ENCODE measurements around the gene NEDD4L.

- no peak for TF ChIP-seq ARNTL (CRISPR knock-in tag; IDR thresholded peaks at IDR 0.05; ENCODE audit: borderline replicate concordance, low read depth)
- no peak for TF ChIP-seq GLIS3 (CRISPR knock-in tag; IDR thresholded peaks at IDR 0.05)
- TF ChIP-seq ZNF565 (CRISPR knock-in tag; conservative IDR thresholded peaks at IDR 0.05; ENCODE audit: low read depth), result no peak
- TF ChIP-seq CSDC2 (CRISPR knock-in tag; IDR thresholded peaks at IDR 0.05), result no peak
- no peak for TF ChIP-seq ZFP30 (CRISPR knock-in tag; IDR thresholded peaks at IDR 0.05)
- TF ChIP-seq POU6F1 (CRISPR knock-in tag; IDR thresholded peaks at IDR 0.05; ENCODE audit: borderline replicate concordance, low read depth), result no peak
Observed at GRCh38 chr18:58088691-58089065, 44.7 kb downstream of the NEDD4L start.
